Neural cell (in vitro differentiated cells): Measurements from ENCODE around the gene WDFY1. TPM values are rescaled to one million over a fixed set of nuclear protein-coding genes. Genes with fewer than 3 reads are reported as not detected.

Source experiments
- H2AFZ ChIP-seq: fragments of 200-600, 300-800 bp; sonication (generic), shearing (Covaris generic); 2 replicates; pipeline ENCODE4 v1.6.0; 2014; ENCODE audit warnings: low read depth, mild to moderate bottlenecking, antibody characterized with exemption, low read length, moderate library complexity
- H3F3A ChIP-seq: fragments of 200-600 bp; shearing (Covaris generic); 2 replicates; pipeline ENCODE4 v1.6.1; 2016; ENCODE audit warnings: mild to moderate bottlenecking, moderate library complexity, mixed read lengths, antibody characterized with exemption, low read length; ENCODE audit not compliant: insufficient read depth, poor library complexity, severe bottlenecking
- H3K27ac ChIP-seq: fragments of 200-600, 300-800 bp; sonication (generic), shearing (Covaris generic); 2 replicates; pipeline ENCODE4 v1.5.1; 2014; ENCODE audit warnings: mild to moderate bottlenecking, low read length, moderate library complexity
- H3K27me3 ChIP-seq: fragments of 300-800, 200-600 bp; sonication (generic), shearing (Covaris generic); 2 replicates; pipeline ENCODE4 v1.6.0; 2014; ENCODE audit warnings: mild to moderate bottlenecking, low read depth, low read length, moderate library complexity; ENCODE audit not compliant: insufficient read depth
- H3K36me3 ChIP-seq: fragments of 300-800, 200-600 bp; sonication (generic), shearing (Covaris generic); 2 replicates; pipeline ENCODE4 v1.5.1; 2014; ENCODE audit warnings: mild to moderate bottlenecking, antibody characterized with exemption, low read length, moderate library complexity; ENCODE audit not compliant: insufficient read depth
- H3K4me2 ChIP-seq: fragments of 300-800, 200-600 bp; sonication (generic), shearing (Covaris generic); 2 replicates; pipeline ENCODE4 v1.6.0; 2014; ENCODE audit warnings: mild to moderate bottlenecking, low read length
- H3K4me3 ChIP-seq: fragments of 300-800, 200-600 bp; sonication (generic), shearing (Covaris generic); 2 replicates; pipeline ENCODE4 v1.5.1; 2014; ENCODE audit warnings: mild to moderate bottlenecking, low read length, moderate library complexity
- H3K79me2 ChIP-seq: fragments of 200-600 bp; shearing (Covaris generic); replicated peaks from 2 replicates; pipeline ENCODE4 v1.6.0; 2014; ENCODE audit warnings: mild to moderate bottlenecking, low read length, moderate library complexity; ENCODE audit not compliant: insufficient read depth
- H3K9ac ChIP-seq: fragments of 300-800, 200-600 bp; sonication (generic), shearing (Covaris generic); 2 replicates; pipeline ENCODE4 v1.6.1; 2016; ENCODE audit warnings: mild to moderate bottlenecking, low read length, mixed read lengths
- H3K9me2 ChIP-seq: fragments of 200-600 bp; shearing (Covaris generic); 2 replicates; pipeline ENCODE4 v1.6.1; 2016; ENCODE audit warnings: mild to moderate bottlenecking, low read length, mixed read lengths; ENCODE audit not compliant: insufficient read depth
- H3K9me3 ChIP-seq: fragments of 200-600, 300-800 bp; sonication (generic), shearing (Covaris generic); 2 replicates; pipeline ENCODE4 v1.6.1; 2016; ENCODE audit warnings: mild to moderate bottlenecking, mixed run types, low read length, moderate library complexity, mixed read lengths
- H4K20me1 ChIP-seq: fragments of 200-600 bp; shearing (Covaris generic); 2 replicates; pipeline ENCODE4 v1.6.1; 2016; ENCODE audit warnings: mild to moderate bottlenecking, mixed run types; ENCODE audit not compliant: insufficient read depth
- EP300 ChIP-seq: fragments of 450-650 bp; conservative IDR thresholded peaks from 2 replicates; pipeline ENCODE4 v1.6.1; 2014; ENCODE audit warnings: antibody characterized with exemption, mild to moderate bottlenecking, moderate library complexity; ENCODE audit not compliant: poor library complexity, severe bottlenecking
- EZH2 ChIP-seq: fragments of 200-600, 300-800 bp; shearing (Covaris generic), sonication (generic); IDR thresholded peaks from 2 replicates; pipeline ENCODE4 v1.6.1; 2014; ENCODE audit warnings: antibody characterized with exemption, low read length, borderline replicate concordance, mild to moderate bottlenecking; ENCODE audit not compliant: insufficient read depth, poor library complexity, severe bottlenecking
- MXI1 ChIP-seq: fragments of 450-650 bp; conservative IDR thresholded peaks from 2 replicates; pipeline ENCODE4 v1.6.1; 2014; ENCODE audit warnings: antibody characterized with exemption, mild to moderate bottlenecking; ENCODE audit not compliant: poor library complexity, severe bottlenecking
- POLR2AphosphoS5 ChIP-seq: IDR thresholded peaks from 2 replicates; pipeline ENCODE4 v1.6.1; 2012
- RAD21 ChIP-seq: fragments of 450-650 bp; conservative IDR thresholded peaks from 2 replicates; pipeline ENCODE4 v1.6.1; 2014; ENCODE audit warnings: antibody characterized with exemption, mild to moderate bottlenecking, moderate library complexity
- SMC3 ChIP-seq: fragments of 450-650 bp; conservative IDR thresholded peaks from 2 replicates; pipeline ENCODE4 v1.6.1; 2014; ENCODE audit warnings: antibody characterized with exemption, mild to moderate bottlenecking, moderate library complexity; ENCODE audit not compliant: poor library complexity
- TAF1 ChIP-seq: IDR thresholded peaks from 2 replicates; pipeline ENCODE4 v1.6.1; 2012; ENCODE audit warnings: low read depth
- polyA plus RNA-seq: library from polyadenylated mRNA; depleted of rRNA; stranded (reverse); fragments of >200 nt; gene quantifications from 2 replicates; pipeline ENCODE4 v1.2.3, GENCODE V29; 2014
- TF ChIP-seq, protein P1 (sequence below): IDR thresholded peaks from 2 replicates; pipeline ENCODE4 v1.6.1; 2012; ENCODE audit warnings: borderline replicate concordance
- TF ChIP-seq, protein P2 (sequence below): fragments of 450-650 bp; IDR thresholded peaks from 2 replicates; pipeline ENCODE4 v1.5.1; 2014; ENCODE audit warnings: antibody characterized with exemption, mild to moderate bottlenecking, moderate library complexity; ENCODE audit not compliant: poor library complexity, severe bottlenecking

WDFY1 gene
- polyA plus RNA-seq, 1 donor from 2014 or later: 49.4 TPM

- TF ChIP-seq, protein P1, sequence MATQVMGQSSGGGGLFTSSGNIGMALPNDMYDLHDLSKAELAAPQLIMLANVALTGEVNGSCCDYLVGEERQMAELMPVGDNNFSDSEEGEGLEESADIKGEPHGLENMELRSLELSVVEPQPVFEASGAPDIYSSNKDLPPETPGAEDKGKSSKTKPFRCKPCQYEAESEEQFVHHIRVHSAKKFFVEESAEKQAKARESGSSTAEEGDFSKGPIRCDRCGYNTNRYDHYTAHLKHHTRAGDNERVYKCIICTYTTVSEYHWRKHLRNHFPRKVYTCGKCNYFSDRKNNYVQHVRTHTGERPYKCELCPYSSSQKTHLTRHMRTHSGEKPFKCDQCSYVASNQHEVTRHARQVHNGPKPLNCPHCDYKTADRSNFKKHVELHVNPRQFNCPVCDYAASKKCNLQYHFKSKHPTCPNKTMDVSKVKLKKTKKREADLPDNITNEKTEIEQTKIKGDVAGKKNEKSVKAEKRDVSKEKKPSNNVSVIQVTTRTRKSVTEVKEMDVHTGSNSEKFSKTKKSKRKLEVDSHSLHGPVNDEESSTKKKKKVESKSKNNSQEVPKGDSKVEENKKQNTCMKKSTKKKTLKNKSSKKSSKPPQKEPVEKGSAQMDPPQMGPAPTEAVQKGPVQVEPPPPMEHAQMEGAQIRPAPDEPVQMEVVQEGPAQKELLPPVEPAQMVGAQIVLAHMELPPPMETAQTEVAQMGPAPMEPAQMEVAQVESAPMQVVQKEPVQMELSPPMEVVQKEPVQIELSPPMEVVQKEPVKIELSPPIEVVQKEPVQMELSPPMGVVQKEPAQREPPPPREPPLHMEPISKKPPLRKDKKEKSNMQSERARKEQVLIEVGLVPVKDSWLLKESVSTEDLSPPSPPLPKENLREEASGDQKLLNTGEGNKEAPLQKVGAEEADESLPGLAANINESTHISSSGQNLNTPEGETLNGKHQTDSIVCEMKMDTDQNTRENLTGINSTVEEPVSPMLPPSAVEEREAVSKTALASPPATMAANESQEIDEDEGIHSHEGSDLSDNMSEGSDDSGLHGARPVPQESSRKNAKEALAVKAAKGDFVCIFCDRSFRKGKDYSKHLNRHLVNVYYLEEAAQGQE: no peak
- TF ChIP-seq MXI1 (no peak), RAD21 (no peak), SMC3 (no peak), EZH2 (no peak), POLR2AphosphoS5 (no peak), TAF1 (no peak), EP300 (no peak)
- TF ChIP-seq, protein P2, sequence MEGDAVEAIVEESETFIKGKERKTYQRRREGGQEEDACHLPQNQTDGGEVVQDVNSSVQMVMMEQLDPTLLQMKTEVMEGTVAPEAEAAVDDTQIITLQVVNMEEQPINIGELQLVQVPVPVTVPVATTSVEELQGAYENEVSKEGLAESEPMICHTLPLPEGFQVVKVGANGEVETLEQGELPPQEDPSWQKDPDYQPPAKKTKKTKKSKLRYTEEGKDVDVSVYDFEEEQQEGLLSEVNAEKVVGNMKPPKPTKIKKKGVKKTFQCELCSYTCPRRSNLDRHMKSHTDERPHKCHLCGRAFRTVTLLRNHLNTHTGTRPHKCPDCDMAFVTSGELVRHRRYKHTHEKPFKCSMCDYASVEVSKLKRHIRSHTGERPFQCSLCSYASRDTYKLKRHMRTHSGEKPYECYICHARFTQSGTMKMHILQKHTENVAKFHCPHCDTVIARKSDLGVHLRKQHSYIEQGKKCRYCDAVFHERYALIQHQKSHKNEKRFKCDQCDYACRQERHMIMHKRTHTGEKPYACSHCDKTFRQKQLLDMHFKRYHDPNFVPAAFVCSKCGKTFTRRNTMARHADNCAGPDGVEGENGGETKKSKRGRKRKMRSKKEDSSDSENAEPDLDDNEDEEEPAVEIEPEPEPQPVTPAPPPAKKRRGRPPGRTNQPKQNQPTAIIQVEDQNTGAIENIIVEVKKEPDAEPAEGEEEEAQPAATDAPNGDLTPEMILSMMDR: no peak
- no peaks in the 10 kb centered on the region for H3K9me2 ChIP-seq
- H3K27ac ChIP-seq: no peak overlapping the region
- H3K27me3 ChIP-seq: no peaks in the 10 kb centered on the region
- no peaks in the 10 kb centered on the region for H3K79me2 ChIP-seq
- no peak overlapping the region for H2AFZ ChIP-seq
- H3K4me2 ChIP-seq: no peak overlapping the region
- H3K4me3 ChIP-seq: no peak overlapping the region
- peaks cover 3% of the 10 kb centered on the region for H3K36me3 ChIP-seq
- H3K9me3 ChIP-seq: no peaks in the 10 kb centered on the region
- no peaks in the 10 kb centered on the region for H3F3A ChIP-seq
- no peaks in the 10 kb centered on the region for H4K20me1 ChIP-seq
- H3K9ac ChIP-seq: no peak overlapping the region
Measured at GRCh38 chr2:223900531-223900930, 44.6 kb downstream of the WDFY1 start.

DNA sequence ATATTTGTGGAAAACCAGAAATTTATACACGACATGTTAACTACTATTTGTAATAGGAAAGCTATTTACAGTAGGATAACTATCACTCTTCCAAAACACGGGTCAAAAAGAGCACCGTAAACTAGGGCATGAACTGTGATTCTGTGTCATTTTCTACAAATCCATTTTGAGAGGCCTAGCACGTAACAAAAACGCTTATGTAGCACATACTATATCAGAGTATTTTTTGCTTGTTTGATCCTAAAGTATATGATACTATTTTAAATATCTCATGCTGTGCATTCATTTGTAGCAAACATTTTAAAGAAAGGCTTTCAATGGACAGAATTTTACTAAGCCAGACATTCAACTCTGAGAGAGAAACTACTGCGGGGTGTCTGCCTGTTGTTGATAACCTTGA, 45.1 kb downstream of the WDFY1 start:
- no peak overlapping the region for H3K4me3 ChIP-seq
- H3K9ac ChIP-seq: no peak overlapping the region
- H3K27ac ChIP-seq: no peak overlapping the region
- no peaks in the 10 kb centered on the region for H3K27me3 ChIP-seq
- TF ChIP-seq, protein P1: no peak
- TF ChIP-seq SMC3 (no peak), RAD21 (no peak), EZH2 (no peak), TAF1 (no peak), EP300 (no peak), MXI1 (no peak), POLR2AphosphoS5 (no peak)
- TF ChIP-seq, protein P2: no peak
- no peaks in the 10 kb centered on the region for H4K20me1 ChIP-seq
- no peaks in the 10 kb centered on the region for H3K9me3 ChIP-seq
- no peak overlapping the region for H2AFZ ChIP-seq
- no peaks in the 10 kb centered on the region for H3K9me2 ChIP-seq
- H3K4me2 ChIP-seq: no peak overlapping the region
- H3F3A ChIP-seq: no peaks in the 10 kb centered on the region
- peaks cover 3% of the 10 kb centered on the region for H3K36me3 ChIP-seq
- H3K79me2 ChIP-seq: no peaks in the 10 kb centered on the region
